Muscle of arm (tissue), 12 donors: ENCODE data around the gene PIWIL4. TPM values are rescaled to one million over a fixed set of nuclear protein-coding genes. Genes with fewer than 3 reads are reported as not detected.

Experiments used
- DNase-seq: peaks from one replicate; pipeline ENCODE4 v3.0.0-alpha.2; 2013
- polyA plus RNA-seq, 12 donors: library from polyadenylated mRNA; unstranded; fragments of 120-200 nt; gene quantifications; one replicate each; pipeline ENCODE4 v1.2.1, GENCODE V29; 2013; ENCODE audit not compliant: insufficient read length in 12 of 12

The PIWIL4 gene
- polyA plus RNA-seq, 12 donors = 3.6 to 6.7 (median 4.8) TPM; not detected in 2

DNA sequence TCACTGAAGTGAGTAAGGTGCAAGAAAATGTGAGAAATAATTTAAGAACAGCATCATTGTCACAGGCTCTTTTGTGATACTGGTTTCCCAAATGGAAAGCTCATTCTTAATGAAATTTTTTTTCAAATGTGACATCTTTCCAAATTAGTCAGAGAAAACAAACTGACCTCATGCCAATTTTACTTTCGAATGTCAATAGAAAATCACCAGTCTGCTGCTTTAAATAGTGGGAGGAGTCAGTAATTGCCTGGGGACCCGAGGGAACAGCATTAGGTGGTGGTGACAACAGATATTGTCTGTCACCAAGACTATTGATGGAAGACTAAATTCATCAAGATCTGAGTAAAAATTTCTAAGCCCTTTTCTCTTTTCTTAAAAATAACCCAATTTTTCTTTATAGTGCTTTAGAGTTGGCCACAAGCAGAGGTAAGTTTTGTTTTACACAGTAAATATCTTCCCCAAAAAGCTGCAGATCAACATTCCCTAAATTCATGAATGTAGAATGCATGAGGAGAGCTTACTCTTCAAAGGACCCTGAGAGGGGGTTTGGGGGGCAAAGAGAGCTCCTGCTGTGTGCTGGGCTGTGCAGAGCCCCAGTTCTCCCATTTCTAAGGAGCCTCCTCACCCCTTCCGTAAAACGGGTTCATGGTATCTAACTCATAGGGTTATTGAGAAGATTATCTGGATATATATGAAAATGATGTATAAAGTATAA is 95.1 kb downstream of the PIWIL4 start:
- DNase-seq = no peak

- DNase-seq = no peak
Measured at GRCh38 chr11:94662846-94663390, 95.8 kb downstream of the PIWIL4 start.

DNA sequence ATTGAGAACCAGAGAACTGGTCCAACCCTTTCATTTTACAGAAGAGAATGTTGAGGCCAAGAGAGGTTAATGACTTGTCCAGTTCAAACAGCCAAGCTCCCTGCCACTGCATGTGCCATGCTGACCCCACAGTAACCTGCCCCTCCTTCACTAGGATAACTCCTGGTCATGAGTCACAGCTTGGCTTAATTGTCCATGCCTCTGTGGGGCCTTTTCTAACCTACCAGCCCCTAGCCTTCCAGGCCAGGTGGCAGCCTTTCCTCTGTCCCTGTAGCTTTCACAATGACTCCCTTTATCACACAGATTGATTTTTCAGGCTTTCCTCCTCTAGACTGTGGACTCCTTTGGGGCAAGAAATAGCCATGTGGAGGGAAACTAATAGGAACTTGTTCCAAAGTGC is 97.2 kb downstream of the PIWIL4 start:
- DNase-seq = no peak

DNA sequence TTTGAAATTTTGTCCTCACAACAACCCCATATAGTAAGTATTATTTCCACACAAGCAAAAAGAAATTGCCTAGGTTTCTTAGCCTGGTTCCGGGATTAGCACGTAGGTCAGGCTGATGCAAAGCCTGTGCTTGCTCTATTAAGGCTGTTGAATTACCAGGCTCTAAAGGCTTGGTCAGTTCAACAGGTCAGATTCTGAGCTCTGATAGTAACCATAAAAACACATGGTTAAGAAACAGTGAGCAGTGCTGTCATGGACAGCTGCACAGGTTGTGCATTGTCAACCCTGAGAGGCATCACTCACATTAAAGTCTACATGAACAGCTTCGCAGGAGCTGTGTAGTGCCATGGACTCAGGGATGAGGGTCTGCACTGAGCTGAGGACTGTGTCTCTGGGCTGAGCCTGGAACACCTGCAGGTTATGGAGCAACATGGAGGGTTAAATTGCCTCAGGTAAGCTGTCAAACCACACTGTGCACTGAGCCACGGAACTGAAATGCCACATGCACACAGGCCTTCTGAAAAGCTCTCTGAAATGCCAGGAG is 98.0 kb downstream of the PIWIL4 start:
- no peak for DNase-seq

GRCh38 chr11:94666792-94667721 is 99.9 kb downstream of the PIWIL4 start:
- no peak for DNase-seq

- no peak for DNase-seq
Measured at GRCh38 chr11:94668212-94668793, 101.1 kb downstream of the PIWIL4 start.

GRCh38 chr11:94669023-94669422 is 101.9 kb downstream of the PIWIL4 start:
- DNase-seq = peak; percentile 5

Other genes with a start within 250 kb of the PIWIL4 start
- under 1 TPM in 10 of 12 donors, not detected in 2; 0.05 to 0.37 (median 0.19) TPM for gene GPR83, start 165.9 kb upstream of the PIWIL4 start, polyA plus RNA-seq
- 10 to 100 TPM in 10 of 12 donors, 1 to 10 TPM in 1, not detected in 1; 9.9 to 25.8 (median 17.0) TPM for gene MRE11, start 73.5 kb upstream of the PIWIL4 start, polyA plus RNA-seq
- 10 to 100 TPM in 11 of 12 donors, not detected in 1; 11.4 to 42.6 (median 15.7) TPM for gene ANKRD49, start 73.4 kb upstream of the PIWIL4 start, polyA plus RNA-seq
- gene C11orf97, start 54.9 kb upstream of the PIWIL4 start, polyA plus RNA-seq = not detected
- 1 to 10 TPM in 11 of 12 donors, not detected in 1; 4.1 to 7.3 (median 6.1) TPM for gene FUT4, start 23.4 kb upstream of the PIWIL4 start, polyA plus RNA-seq
- gene AMOTL1, start 201.0 kb downstream of the PIWIL4 start, polyA plus RNA-seq = 10 to 100 TPM in 11 of 12 donors, not detected in 1; 36.9 to 73.0 (median 56.7) TPM